Esophagus (tissue), 2 donors: Measurements from ENCODE around the gene SORCS1. TPM values are rescaled to one million over a fixed set of nuclear protein-coding genes. Genes with fewer than 3 reads are reported as not detected.

Source experiments
- H3K27ac ChIP-seq, 2 donors: one replicate each; pipeline ENCODE4 v1.5.1; 2013; ENCODE audit warnings: low read depth in 2 of 2, mild to moderate bottlenecking in 2 of 2, inconsistent platforms in 1 of 2, low read length in 1 of 2, moderate library complexity in 1 of 2
- H3K27me3 ChIP-seq, 2 donors: one replicate each; pipeline ENCODE4 v1.6.1; 2013; ENCODE audit warnings: low read length in 2 of 2, control low read depth in 1 of 2, mild to moderate bottlenecking in 1 of 2; ENCODE audit not compliant: insufficient read depth in 2 of 2, control insufficient read depth in 1 of 2
- H3K36me3 ChIP-seq, 2 donors: one replicate each; pipeline ENCODE4 v1.6.1; 2013; ENCODE audit warnings: low read length in 1 of 2; ENCODE audit not compliant: control insufficient read depth in 2 of 2, insufficient read depth in 2 of 2
- H3K4me1 ChIP-seq, 2 donors: one replicate each; pipeline ENCODE4 v1.6.1; 2013; ENCODE audit warnings: low read length in 1 of 2; ENCODE audit not compliant: control insufficient read depth in 2 of 2, insufficient read depth in 2 of 2
- H3K4me3 ChIP-seq, 2 donors: one replicate each; pipeline ENCODE4 v1.5.1; 2013; ENCODE audit warnings: low read length in 2 of 2, mild to moderate bottlenecking in 2 of 2, low read depth in 1 of 2, moderate library complexity in 1 of 2
- H3K9me3 ChIP-seq, 2 donors: one replicate each; pipeline ENCODE4 v1.6.1; 2013; ENCODE audit warnings: mild to moderate bottlenecking in 2 of 2, low read depth in 1 of 2, low read length in 1 of 2, moderate library complexity in 1 of 2; ENCODE audit not compliant: control insufficient read depth in 2 of 2, insufficient read depth in 1 of 2
- WGBS, 2 donors: extraction: QIAGEN DNeasy Blood & Tissue Kit; methylation state at CpG; one replicate each; pipeline ENCODE4 v1.1.7; 2013; 5-methylcytosine and 5-hydroxymethylcytosine counted together
- polyA plus RNA-seq, 2 donors: library from polyadenylated mRNA; stranded (reverse); fragments of 200-250 nt; gene quantifications; one replicate each; pipeline ENCODE4 v1.2.3, GENCODE V29; 2013
- donor health status: healthy with polysubstance abuse.
- donor health status: Bipolar disorder and iron deficiency.

SORCS1 gene
- polyA plus RNA-seq, 2 donors, result 0.10 to 0.34 TPM

GRCh38 chr10:107160866-107161265, 3.6 kb downstream of the SORCS1 start:
- Histone ChIP-seq H3K27me3 (peaks cover 0 to 13% of the 10 kb centered on the region in 2 donors), H3K27ac (no peak overlapping the region), H3K9me3 (no peaks in the 10 kb centered on the region), H3K36me3 (no peaks in the 10 kb centered on the region), H3K4me3 (no peak overlapping the region), H3K4me1 (no peaks in the 10 kb centered on the region)
- 35 to 37% methylated on average over 3 of the region's 3 CpGs for WGBS, 2 donors

GRCh38 chr10:107159871-107160270, 4.6 kb downstream of the SORCS1 start:
- Histone ChIP-seq H3K4me3 (no peak overlapping the region), H3K36me3 (no peaks in the 10 kb centered on the region), H3K27me3 (peaks cover 0 to 11% of the 10 kb centered on the region in 2 donors), H3K9me3 (no peaks in the 10 kb centered on the region), H3K27ac (no peak overlapping the region), H3K4me1 (no peaks in the 10 kb centered on the region)
- 81 to 86% methylated on average over 4 of the region's 4 CpGs for WGBS, 2 donors

- no peaks in the 10 kb centered on the region for H3K27me3 ChIP-seq
- H3K4me1 ChIP-seq, result no peaks in the 10 kb centered on the region
- no peak overlapping the region for H3K4me3 ChIP-seq
- no peak overlapping the region for H3K27ac ChIP-seq
- H3K36me3 ChIP-seq, result no peaks in the 10 kb centered on the region
- peaks cover 0 to 4% of the 10 kb centered on the region in 2 donors for H3K9me3 ChIP-seq
- 65 to 66% methylated on average over 1 of the region's 1 CpG for WGBS, 2 donors
Measured at GRCh38 chr10:107157071-107157470, 7.4 kb downstream of the SORCS1 start.

GRCh38 chr10:107152087-107152486, 12.4 kb downstream of the SORCS1 start:
- WGBS, 2 donors, result 75 to 94% methylated on average over 1 of the region's 1 CpG
- Histone ChIP-seq H3K27ac (no peak overlapping the region), H3K36me3 (no peaks in the 10 kb centered on the region), H3K4me3 (no peak overlapping the region), H3K27me3 (no peaks in the 10 kb centered on the region), H3K9me3 (peaks cover 2 to 10% of the 10 kb centered on the region in 2 donors), H3K4me1 (no peaks in the 10 kb centered on the region)

- Histone ChIP-seq H3K36me3 (no peaks in the 10 kb centered on the region), H3K4me3 (no peak overlapping the region), H3K4me1 (no peaks in the 10 kb centered on the region), H3K27ac (no peak overlapping the region), H3K9me3 (peaks cover 5 to 10% of the 10 kb centered on the region in 2 donors), H3K27me3 (no peaks in the 10 kb centered on the region)
- WGBS, 2 donors, result 88 to 90% methylated on average over 6 of the region's 6 CpGs
Measured at GRCh38 chr10:107148906-107149305, 15.6 kb downstream of the SORCS1 start.

GRCh38 chr10:107144490-107144889, 20.0 kb downstream of the SORCS1 start:
- 35 to 44% methylated on average over 4 of the region's 4 CpGs for WGBS, 2 donors
- H3K9me3 ChIP-seq, result peaks cover 0 to 3% of the 10 kb centered on the region in 2 donors
- no peaks in the 10 kb centered on the region for H3K27me3 ChIP-seq
- no peaks in the 10 kb centered on the region for H3K4me1 ChIP-seq
- H3K36me3 ChIP-seq, result no peaks in the 10 kb centered on the region
- no peak overlapping the region for H3K27ac ChIP-seq
- H3K4me3 ChIP-seq, result no peak overlapping the region

GRCh38 chr10:107141524-107142061, 22.9 kb downstream of the SORCS1 start:
- no peak overlapping the region for H3K27ac ChIP-seq
- 53 to 61% methylated on average over 2 of the region's 2 CpGs for WGBS, 2 donors
- H3K36me3 ChIP-seq, result no peaks in the 10 kb centered on the region
- H3K9me3 ChIP-seq, result peaks cover 0 to 6% of the 10 kb centered on the region in 2 donors
- no peaks in the 10 kb centered on the region for H3K4me1 ChIP-seq
- H3K27me3 ChIP-seq, result no peaks in the 10 kb centered on the region
- no peak overlapping the region for H3K4me3 ChIP-seq

- H3K9me3 ChIP-seq, result peaks cover 0 to 2% of the 10 kb centered on the region in 2 donors
- no peak overlapping the region for H3K27ac ChIP-seq
- H3K4me3 ChIP-seq, result no peak overlapping the region
- H3K36me3 ChIP-seq, result no peaks in the 10 kb centered on the region
- H3K4me1 ChIP-seq, result no peaks in the 10 kb centered on the region
- H3K27me3 ChIP-seq, result no peaks in the 10 kb centered on the region
Measured at GRCh38 chr10:107139237-107139636, 25.3 kb downstream of the SORCS1 start.

GRCh38 chr10:107133656-107134055, 30.9 kb downstream of the SORCS1 start:
- Histone ChIP-seq H3K27me3 (no peaks in the 10 kb centered on the region), H3K4me3 (no peak overlapping the region), H3K4me1 (no peaks in the 10 kb centered on the region), H3K27ac (no peak overlapping the region), H3K9me3 (peaks cover 0 to 1% of the 10 kb centered on the region in 2 donors), H3K36me3 (no peaks in the 10 kb centered on the region)
- WGBS, 2 donors, result 51 to 52% methylated on average over 1 of the region's 1 CpG

- Histone ChIP-seq H3K27ac (no peak overlapping the region), H3K36me3 (no peaks in the 10 kb centered on the region), H3K27me3 (no peaks in the 10 kb centered on the region), H3K4me1 (no peaks in the 10 kb centered on the region), H3K4me3 (no peak overlapping the region), H3K9me3 (peaks cover 0 to 2% of the 10 kb centered on the region in 2 donors)
- WGBS, 2 donors, result 75 to 77% methylated on average over 6 of the region's 6 CpGs
Measured at GRCh38 chr10:107129000-107129399, 35.5 kb downstream of the SORCS1 start.
